ENCODE data around the gene TRIO. TPM values are rescaled to one million over a fixed set of nuclear protein-coding genes. Genes with fewer than 3 reads are reported as not detected.

The TRIO gene
- polyA plus RNA-seq, 3 donors, result 83.4 to 102 (median 96.1) TPM

DNA sequence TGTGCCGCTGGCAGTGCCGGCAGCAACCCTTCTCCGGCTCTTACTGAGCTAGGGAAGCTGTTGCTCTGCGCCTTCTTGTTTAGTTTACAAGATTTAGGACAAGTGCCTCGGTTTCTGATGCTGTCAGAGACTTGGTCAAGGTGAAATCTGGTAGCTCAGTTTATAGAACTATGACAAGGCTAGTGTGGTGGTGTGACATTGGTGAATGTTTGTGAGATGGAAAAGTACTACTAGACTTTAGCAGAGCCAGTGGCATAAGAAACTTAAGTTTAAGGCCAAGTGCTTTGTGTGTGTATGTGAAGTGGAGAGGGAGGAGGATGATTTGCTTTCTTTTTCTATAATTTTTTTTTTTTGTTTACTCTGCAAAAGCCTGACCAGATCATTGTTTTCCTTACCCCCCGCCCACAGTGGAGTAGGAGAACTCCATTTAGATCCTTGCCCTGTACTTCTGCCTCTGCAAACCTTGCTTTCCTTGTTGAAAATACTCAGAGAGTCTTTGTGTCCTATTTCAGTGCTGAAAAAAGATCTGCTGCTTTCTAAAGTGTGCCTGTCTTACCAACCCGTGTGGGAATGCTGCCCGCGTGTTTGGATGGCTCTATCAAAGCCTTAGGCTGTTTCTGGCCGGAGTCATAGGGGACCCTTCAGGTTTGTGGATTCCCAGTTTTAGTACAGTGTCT, 75.9 kb downstream of the TRIO start:
- no peak for DNase-seq (ENCODE audit: low read depth in 3 of 3, low spot score in 2 of 3)

- no peak for DNase-seq (ENCODE audit: low read depth in 3 of 3, low spot score in 2 of 3)
Measured at GRCh38 chr5:14219800-14220512, 76.8 kb downstream of the TRIO start.

GRCh38 chr5:14220642-14221041, 77.5 kb downstream of the TRIO start:
- DNase-seq (ENCODE audit: low read depth in 3 of 3, low spot score in 2 of 3), result no peak

GRCh38 chr5:14221732-14222131, 78.6 kb downstream of the TRIO start:
- DNase-seq (ENCODE audit: low read depth in 3 of 3, low spot score in 2 of 3), result no peak

DNA sequence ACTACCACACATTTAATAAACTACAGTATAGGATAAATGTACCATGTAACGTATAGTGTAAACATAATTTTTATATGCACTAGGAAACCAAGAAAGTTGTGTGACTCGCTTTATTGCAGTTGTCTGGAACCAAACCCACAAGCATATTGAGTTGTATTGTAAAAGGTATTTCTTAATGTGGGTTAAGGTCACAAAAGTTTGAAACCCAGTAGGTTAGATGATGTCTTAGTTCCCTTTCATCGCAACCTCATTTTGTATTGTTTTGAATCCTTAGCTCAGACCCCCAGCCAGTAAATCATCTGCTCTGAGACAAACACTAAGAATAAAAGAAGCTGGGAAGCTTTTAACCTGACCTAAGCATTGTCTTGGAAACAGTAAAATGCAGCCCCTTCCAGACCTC, 79.1 kb downstream of the TRIO start:
- no peak for DNase-seq (ENCODE audit: low read depth in 3 of 3, low spot score in 2 of 3)

GRCh38 chr5:14223372-14223771, 80.2 kb downstream of the TRIO start:
- DNase-seq (ENCODE audit: low read depth in 3 of 3, low spot score in 2 of 3), result no peak

- DNase-seq (ENCODE audit: low read depth in 3 of 3, low spot score in 2 of 3), result no peak
Measured at GRCh38 chr5:14225173-14225834, 82.2 kb downstream of the TRIO start.

GRCh38 chr5:14226149-14226548, 83.0 kb downstream of the TRIO start:
- no peak for DNase-seq (ENCODE audit: low read depth in 3 of 3, low spot score in 2 of 3)

DNA sequence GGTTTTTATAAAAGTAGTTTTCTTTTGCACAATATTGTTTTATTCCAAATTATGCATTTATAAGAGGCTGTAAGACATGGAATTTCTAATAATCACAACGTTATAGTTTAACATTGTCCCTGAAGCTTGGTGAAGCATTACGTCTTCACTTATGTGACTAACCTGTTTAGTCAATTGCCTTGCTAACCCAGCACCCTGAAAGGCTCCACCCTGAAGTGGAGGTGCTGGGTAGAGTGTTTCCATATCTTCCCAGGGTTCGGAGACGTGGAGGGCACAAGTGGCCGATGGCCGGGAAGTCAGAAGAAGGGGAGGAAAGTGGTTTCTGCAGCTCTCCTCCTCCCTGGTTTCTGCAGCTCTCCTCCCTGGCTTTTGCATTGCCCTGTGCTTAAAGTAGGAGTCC, 83.4 kb downstream of the TRIO start:
- no peak for DNase-seq (ENCODE audit: low read depth in 3 of 3, low spot score in 2 of 3)

- DNase-seq (ENCODE audit: low read depth in 3 of 3, low spot score in 2 of 3), result no peak
Measured at GRCh38 chr5:14226992-14227391, 83.8 kb downstream of the TRIO start.

DNA sequence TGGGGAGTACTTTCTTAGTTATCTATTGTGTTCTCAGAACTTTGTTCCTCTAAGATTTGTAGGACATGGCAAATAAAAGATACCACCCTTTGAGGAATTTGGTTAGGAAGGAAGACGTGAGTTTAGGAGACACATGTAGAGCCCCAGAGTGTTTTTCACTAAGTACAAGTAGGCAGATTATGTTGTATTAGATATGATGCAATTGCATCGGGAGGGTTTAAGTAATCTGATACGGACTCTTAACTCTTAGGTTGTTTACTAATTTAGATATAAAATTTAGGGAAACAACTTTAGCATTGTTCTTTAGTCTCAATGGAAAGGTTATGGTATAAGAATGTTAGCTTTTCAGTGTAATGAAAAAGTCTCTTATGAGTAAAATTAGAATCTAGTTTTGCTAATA, 84.4 kb downstream of the TRIO start:
- DNase-seq (ENCODE audit: low read depth in 3 of 3, low spot score in 2 of 3), result no peak

- DNase-seq (ENCODE audit: low read depth in 3 of 3, low spot score in 2 of 3), result no peak
Measured at GRCh38 chr5:14228219-14228618, 85.1 kb downstream of the TRIO start.

- no peak for DNase-seq (ENCODE audit: low read depth in 3 of 3, low spot score in 2 of 3)
Measured at GRCh38 chr5:14229181-14229580, 86.0 kb downstream of the TRIO start.

DNA sequence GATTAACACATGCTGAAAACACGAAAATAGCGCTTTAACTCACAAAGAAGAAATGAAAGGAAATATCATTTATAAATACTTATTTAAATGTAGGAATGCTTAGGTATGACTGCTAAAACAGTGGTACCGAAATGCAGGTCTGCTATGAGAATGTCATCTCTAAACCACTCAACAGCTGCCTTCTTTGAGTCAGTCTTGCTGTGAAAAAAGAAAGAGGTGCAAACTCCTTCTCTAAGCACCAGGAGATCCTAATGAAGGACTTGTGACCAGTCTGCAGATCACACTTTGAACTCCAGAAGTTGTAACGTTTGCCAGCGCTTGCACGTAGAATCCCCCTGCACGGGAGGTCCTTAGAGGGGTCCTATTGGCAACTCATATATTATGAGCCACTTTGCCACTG, 86.6 kb downstream of the TRIO start:
- DNase-seq (ENCODE audit: low read depth in 3 of 3, low spot score in 2 of 3), result no peak

- DNase-seq (ENCODE audit: low read depth in 3 of 3, low spot score in 2 of 3), result no peak
Measured at GRCh38 chr5:14231156-14231555, 88.0 kb downstream of the TRIO start.

GRCh38 chr5:14231890-14232289, 88.7 kb downstream of the TRIO start:
- no peak for DNase-seq (ENCODE audit: low read depth in 3 of 3, low spot score in 2 of 3)

GRCh38 chr5:14234204-14234603, 91.1 kb downstream of the TRIO start:
- DNase-seq (ENCODE audit: low read depth in 3 of 3, low spot score in 2 of 3), result no peak

DNA sequence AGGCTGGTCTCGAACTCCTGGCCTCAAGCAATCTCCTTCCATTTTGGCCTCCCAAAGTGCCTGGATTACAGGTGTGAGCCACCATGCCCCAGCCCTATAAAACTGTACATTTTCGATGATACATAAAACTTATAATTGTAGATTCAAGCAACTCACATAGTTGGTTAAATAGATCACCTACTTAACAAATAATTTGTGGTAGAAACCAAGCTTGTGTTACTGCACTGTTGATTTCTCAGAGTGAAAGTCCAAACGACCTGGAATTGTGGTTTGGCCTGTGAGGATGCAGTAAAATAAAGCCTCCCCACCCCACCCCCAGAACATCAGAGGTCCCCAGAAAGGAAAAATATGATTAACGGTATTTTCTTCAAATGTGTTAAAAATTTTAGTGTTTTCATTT, 92.7 kb downstream of the TRIO start:
- no peak for DNase-seq (ENCODE audit: low read depth in 3 of 3, low spot score in 2 of 3)

- no peak for DNase-seq (ENCODE audit: low read depth in 3 of 3, low spot score in 2 of 3)
Measured at GRCh38 chr5:14236757-14237156, 93.6 kb downstream of the TRIO start.

DNA sequence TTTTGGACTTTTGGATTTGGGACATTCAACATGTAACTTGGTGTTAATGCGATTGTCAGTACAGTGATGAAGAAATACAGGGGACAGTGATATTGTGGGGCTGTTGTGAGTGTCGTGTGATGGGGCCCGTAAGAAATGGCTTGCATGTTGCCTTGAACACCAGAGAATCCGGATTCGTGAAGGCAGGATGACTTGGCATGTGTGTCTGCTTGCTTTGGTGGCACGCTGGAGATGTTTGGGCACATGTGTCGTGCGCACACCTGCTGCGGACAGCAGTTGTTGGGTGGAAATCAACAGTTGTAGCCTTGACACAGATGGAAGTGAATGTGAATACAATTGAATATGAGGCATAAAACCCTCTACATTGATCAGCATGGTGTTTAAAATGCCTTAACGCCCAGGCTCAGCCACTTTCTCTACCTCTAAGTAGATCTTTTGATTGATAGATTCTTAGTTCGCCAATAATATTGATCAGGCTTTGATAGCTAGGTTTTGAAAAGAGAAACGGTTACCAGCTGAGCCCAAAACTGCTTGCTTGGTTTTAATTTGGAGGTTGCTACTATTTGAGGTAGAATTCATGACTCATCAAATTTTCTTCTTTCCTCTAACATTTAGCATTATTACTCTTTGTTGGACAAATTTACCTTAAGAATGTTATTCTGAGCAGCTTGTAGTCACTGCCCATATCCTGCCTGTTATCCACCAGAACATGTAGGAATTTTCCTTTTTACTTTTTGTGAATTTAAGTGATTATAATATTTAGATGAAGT, 94.4 kb downstream of the TRIO start:
- DNase-seq (ENCODE audit: low read depth in 3 of 3, low spot score in 2 of 3), result no peak

- DNase-seq (ENCODE audit: low read depth in 3 of 3, low spot score in 2 of 3), result no peak
Measured at GRCh38 chr5:14238272-14238671, 95.1 kb downstream of the TRIO start.
